ENCODE results near the gene TMEM61.
"Not testable (repeated sequence)": the region's sequence is repeated elsewhere in the genome, so short reads cannot be mapped to it uniquely, and the experiment has no call there.

DNA sequence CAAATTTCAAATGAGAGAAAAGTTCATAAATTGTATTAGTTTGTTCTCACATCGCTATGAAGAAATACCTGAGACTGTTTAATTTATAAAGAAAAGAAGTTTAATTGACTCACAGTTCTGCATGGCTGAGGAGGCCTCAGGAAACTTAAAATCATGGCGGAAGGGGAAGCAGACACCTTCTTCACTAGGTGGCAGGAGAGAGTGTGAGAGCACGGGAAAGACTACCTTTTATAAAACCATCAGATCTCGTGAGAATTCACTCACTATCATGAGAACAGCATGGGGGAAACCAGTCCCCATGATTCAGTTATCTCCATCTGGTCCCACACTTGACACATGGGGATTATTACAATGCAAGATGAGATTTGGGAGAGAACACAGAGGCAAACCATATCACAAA lies 41.5 kb upstream of the TMEM61 start:
- TF ChIP-seq EZH2 (IDR thresholded peaks at IDR 0.05; ENCODE audit: low read length, unreplicated experiment): not testable (repeated sequence)
- TF ChIP-seq, protein P1, sequence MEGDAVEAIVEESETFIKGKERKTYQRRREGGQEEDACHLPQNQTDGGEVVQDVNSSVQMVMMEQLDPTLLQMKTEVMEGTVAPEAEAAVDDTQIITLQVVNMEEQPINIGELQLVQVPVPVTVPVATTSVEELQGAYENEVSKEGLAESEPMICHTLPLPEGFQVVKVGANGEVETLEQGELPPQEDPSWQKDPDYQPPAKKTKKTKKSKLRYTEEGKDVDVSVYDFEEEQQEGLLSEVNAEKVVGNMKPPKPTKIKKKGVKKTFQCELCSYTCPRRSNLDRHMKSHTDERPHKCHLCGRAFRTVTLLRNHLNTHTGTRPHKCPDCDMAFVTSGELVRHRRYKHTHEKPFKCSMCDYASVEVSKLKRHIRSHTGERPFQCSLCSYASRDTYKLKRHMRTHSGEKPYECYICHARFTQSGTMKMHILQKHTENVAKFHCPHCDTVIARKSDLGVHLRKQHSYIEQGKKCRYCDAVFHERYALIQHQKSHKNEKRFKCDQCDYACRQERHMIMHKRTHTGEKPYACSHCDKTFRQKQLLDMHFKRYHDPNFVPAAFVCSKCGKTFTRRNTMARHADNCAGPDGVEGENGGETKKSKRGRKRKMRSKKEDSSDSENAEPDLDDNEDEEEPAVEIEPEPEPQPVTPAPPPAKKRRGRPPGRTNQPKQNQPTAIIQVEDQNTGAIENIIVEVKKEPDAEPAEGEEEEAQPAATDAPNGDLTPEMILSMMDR (conservative IDR thresholded peaks at IDR 0.05; ENCODE audit: low read depth, low read length): not testable (repeated sequence)

Data from PC-3 (cell line).